ENCODE data around the gene RBPJL.
A peak's percentile ranks its signal among the peaks of the same experiment; 100 is the strongest.
"Not testable (repeated sequence)": the region's sequence is repeated elsewhere in the genome, so short reads cannot be mapped to it uniquely, and the experiment has no call there.

Gene RBPJL

GRCh38 chr20:45343532-45344167 lies 37.0 kb downstream of the RBPJL start:
- DNase-seq: no peak

GRCh38 chr20:45344168-45344860 lies 37.7 kb downstream of the RBPJL start:
- peak; percentile 48 for DNase-seq

DNA sequence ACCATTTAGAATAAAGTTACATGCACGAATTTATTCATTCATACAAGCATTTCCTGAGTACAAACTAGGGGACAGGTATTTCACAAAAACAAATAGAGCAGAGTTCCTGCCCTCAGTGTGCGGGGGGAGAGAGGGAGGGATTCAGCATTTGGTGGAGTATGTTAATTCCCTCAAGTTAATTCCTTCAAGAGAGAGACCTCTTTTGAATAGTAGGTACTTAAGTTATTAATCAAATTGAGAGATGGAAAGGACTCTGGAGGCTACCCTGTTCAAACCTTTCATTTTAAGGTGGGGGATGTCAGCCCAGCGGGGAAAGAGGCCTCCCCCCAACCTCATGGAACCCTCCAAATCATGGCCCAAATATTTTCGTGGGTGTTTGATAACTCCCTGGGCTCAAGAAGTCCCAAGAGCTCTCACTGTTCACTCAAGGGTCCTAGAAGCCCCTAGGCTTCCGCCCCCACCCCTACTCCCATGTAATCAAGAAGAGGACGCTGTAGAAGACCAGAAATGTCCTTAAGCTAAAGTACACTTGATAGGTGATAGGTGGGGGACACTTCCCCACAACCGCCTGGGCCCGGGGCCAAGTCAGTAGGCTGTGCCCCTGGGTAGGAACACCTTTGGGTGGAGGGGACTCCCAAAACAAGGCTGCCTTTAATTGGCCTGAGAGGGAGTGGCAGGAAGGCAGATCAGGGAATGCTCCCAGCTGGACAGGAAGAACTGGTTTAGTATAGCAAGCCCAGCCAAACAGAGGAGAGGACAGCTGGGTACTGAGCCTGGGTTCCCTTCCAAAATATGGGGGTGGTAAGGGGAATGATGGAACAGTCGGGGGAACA lies 38.7 kb downstream of the RBPJL start:
- DNase-seq: no peak

DNA sequence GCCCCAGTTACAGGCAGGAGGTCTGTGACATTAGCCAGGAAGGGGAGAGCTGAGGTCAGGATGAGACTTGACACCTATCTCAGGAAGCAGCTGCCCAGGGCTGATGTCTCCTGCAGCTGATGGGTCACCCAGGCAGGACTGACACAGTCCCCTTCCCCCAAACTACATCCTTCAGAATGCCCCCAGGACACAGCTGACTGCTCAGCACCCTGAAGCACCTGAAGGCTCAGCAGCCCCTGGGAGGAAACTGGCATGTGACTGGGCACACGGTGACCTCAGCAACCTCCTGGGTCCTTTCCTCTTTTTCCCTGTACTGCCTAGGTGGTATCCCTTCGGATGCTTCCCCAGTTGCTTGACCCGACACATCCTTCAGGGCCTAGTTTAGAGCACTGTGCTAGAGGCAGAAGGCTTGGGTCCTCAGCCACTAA lies 39.7 kb downstream of the RBPJL start:
- peak; percentile 40 for DNase-seq

GRCh38 chr20:45346851-45347250 lies 40.2 kb downstream of the RBPJL start:
- DNase-seq: peak; percentile 33

GRCh38 chr20:45347297-45347935 lies 40.8 kb downstream of the RBPJL start:
- no peak for DNase-seq

DNA sequence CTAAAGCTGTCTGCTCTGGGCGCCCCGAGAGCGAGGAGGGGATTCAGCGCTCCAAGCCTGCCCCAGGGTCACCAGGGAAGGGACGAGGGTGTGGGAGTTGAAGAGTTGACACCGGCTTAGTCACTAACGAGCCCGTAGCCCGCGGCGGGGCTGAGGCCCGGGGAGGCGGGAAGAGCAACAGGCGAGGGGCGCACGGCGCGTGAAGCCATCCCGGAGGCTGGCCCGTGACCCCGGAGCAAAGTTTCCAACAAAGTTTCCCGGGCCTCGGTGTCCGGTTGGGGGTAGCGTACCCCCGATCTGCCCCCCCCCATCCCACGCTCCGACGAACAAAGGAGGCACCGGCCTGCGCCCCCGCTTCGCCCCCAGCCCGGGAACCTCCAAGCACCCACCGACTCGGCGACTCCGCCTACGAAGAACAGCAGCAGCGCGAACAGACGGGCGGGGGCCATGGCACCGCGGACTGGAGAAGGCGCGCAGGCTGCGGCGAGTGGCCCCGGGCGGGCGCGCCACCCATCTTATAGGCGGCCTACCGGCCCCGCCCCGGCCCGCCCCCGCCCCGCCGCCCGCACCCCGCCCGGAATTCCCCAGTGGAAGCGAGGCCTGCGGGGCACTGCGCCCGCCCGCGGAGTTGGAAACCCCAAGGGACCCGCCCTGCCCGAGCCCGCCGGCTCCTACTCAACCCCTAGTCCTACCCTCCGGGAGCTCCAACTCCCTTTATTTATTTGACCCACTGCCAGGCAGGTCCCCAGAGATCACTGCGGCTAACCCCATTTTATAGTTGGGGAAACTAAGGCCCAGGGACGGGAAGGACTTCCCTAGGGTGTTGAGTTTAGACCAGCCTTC lies 41.5 kb downstream of the RBPJL start, which contains the start of gene SDC4:
SDC4 (minus strand) TSS at position 489 of the 843 bp plus-strand sequence; CDS start at position 449, 40 bp downstream.
- peak; percentile 74 for DNase-seq

DNA sequence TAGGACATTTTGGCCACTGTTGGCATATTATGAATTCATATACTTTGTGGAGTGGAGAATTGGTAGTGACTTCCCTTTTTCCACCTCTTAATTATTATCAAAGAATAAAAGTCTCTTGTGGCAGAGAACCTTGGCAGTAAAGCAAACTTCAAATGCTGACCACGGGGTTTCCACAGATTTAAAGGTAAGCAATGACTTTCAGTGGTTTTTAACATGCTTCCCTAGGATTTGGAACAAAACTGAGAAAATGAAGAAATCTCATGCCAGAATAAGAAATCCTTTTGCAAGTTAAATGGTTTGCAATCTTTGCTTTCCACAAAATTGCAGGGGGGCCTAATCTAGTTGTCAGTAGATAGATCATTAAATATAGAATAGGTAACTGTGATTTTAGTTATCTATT lies 43.6 kb downstream of the RBPJL start:
- DNase-seq: no peak

GRCh38 chr20:45350795-45351194 lies 44.2 kb downstream of the RBPJL start:
- not testable (repeated sequence) for DNase-seq

DNA sequence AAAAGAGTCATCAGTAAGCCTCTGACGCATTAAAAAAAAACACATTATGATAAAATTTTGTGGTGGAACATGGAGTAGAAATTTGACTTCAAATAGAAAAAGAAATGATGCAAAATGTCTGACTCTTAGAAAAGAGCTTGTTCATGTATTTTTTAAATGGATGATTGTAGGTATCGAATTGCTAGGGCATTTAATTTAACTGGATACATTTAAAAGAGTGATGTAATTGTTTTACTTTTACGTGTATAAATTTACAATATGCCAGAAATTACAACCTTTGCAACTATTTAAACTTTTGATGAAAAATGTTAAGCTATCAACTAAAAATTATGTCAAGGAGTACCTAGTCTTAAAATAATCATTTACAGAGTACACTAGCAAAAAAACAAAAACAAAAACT lies 46.1 kb downstream of the RBPJL start:
- no peak for DNase-seq

DNA sequence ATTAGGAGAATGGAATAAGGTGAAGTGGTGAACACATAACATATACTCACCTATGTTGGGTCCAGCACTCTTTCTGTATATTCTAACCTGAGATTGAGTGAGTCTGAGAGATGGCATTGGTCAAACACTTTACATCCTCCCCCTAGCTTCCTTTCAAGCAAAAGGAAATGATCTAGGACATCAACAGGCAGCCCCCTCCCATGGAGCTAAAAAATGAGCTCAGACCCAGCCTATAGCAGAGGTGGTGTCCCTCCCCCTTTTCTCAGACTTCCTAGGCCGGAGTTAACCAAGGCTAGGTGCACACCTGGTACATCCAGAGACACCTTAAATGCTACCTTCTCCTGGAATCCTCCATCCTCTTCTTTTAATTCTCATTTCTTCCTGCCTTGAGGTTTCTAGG lies 47.1 kb downstream of the RBPJL start:
- DNase-seq: no peak

DNA sequence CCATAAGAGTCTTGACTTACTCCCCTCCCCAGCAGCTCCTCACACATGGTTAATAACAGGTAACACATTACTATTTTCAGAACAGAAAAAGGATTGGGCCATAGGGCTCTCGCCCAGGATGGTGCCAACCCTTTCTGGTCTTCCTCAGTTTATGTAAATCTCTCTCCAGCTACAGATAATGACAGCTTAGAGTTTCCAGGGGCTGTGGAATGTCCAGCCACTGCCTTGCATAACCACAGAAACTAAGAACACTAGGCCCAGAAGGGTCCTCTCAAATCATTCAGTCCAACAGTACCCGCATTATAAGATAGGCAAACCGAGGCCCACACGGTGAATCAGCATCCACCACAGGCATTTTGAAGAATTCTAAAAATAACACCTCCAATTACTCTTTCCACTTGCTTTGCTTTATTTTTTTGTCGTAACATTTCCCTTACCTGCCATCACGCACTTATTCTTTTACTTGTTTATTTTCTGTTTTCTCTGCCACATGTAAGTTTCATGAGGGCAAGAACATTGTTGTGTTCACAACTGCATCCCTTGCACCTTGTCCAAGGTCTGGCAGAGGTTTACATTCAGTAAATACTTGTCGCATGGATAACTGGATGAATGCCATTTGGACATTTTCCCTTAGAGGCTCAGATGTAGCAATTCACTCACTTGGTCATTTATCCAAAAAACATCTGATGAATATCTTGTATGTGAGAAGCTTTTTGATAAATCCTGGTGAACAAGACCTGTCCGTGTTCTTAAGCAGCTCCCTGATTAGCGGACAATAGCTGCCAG lies 48.0 kb downstream of the RBPJL start:
- DNase-seq: peak; percentile 47

- peak; percentile 76 for DNase-seq
Observed at GRCh38 chr20:45355209-45356084, 48.8 kb downstream of the RBPJL start.

DNA sequence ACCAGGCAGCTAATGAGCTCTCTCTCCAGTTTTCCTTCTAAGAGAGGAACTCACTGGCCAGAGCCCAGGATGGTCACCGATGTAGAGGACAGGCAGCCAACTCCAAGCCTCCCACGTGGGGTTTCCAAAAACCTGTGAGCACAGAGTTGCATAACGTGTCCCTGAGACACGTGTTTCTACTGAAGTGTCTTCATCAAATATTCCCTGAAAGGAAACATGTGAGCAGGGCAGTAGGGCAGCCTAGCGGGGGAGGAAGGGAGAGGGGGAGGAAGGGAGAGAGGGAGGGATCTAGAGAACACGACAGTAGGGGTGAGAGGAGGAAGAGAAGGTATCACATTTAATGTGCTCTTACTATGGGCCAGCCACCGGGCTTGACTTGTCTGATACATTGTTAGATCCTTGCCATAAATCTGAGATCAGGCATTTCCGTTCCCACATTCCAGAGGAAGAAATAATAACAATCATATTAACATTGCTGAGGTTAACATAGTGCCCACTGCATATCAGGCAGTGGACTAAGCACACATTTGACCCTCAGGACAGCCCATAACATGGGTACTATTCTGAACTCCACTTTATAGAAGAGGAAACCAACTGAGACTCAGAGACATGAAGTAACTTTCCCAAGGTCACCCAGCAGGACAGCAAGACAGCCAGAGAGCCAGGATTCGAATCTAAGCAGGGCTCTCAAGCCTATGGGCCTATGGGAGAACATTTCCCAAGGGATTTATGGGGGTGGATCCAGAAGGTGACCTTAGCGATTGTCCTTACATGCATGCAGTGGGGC lies 51.8 kb downstream of the RBPJL start:
- no peak for DNase-seq

DNA sequence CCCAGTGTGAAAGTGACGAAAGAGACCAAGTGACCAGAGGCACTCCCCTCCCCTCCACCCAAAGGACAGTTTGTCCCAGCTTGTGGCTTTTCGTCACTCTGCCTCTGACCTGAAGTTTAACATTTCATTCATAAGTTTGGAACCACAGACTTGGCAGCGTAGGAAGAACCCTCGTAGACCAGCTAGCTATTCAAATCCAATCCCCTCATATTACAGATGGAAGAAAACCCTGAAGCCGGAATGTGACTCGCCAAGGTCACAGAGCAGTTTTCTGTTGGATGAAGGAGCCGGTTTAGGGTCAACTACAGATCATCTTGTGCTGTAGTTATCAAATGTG lies 52.4 kb downstream of the RBPJL start:
- DNase-seq: no peak

GRCh38 chr20:45359406-45360148 lies 52.9 kb downstream of the RBPJL start:
- DNase-seq: no peak

DNA sequence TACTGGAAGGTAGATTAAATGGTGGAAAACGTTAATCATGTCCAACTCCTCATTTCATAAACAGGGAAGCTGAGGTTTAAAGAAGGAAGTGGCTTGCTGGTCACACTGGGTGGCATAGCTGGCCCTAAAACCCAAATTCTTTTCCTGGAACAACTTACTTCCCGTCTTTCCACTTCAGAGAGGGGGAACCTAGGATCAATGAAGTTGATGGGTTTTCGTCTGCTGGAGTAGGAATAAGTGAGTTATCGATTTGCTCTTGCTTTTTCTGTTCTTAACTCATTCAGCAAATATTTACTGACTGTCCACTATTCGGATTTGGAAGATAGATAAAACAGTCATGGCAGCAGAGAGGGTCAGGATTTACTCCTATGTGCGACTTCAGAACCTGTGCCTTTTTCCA lies 55.2 kb downstream of the RBPJL start:
- no peak for DNase-seq

DNA sequence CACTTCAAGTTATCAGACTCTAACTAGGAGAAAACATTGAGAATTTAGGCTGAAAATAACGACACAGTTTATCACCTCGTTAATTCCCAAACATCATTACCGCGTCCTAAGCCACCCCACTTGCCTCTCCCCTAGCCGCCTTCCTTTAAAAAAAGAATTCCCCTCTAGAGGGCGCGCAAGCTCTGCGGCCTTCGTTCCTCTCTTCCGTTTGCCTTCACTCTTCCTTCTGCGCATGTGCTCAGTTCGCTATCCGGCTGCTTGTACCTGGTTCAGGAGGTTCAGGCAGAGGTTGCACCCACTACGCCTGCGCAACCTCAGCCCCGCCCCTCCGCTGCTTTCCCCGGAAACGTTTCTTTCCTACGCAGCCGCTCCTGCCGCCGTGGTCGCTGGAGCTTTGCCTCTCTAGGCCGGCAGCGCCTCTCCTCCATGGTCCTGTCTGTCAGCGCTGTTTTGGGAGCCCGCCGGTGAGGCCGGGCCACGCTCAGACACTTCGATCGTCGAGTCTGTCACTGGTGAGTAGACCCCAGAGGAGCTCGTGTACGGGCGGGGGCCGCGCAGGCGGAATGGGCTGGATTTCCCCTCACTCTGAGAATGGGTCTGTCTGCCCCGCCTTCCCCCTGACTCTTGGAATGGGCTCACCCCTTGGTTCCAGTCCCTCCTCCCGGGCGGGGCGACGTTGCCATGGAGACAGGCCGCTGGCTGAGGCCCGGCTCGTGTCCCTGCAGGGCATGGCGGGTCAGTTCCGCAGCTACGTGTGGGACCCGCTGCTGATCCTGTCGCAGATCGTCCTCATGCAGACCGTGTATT lies 56.4 kb downstream of the RBPJL start, which contains the start of gene SYS1:
SYS1 (plus strand) TSS at position 353 of the 807 bp plus-strand sequence; CDS start at position 729, 376 bp downstream.
- DNase-seq: peak; percentile 99

All from activated CD4-positive, alpha-beta T cell treated with anti-CD3 and anti-CD28 coated beads, Interleukin-10, Interleukin-2, amounts not matched to agents 100 ng/mL and 50 ng/mL, durations not matched to agents 16 hours and 8 hours (primary cell).